K562 (cell line): Measurements from ENCODE around the gene CCDC15. TPM values are rescaled to one million over a fixed set of nuclear protein-coding genes. Genes with fewer than 3 reads are reported as not detected.

Experiments
- CAMTA2 ChIP-seq: fragments of 250-450 bp; sonication (Bioruptor Pico); conservative IDR thresholded peaks from 2 replicates; pipeline ENCODE4 v1.5.1; 2022
- CHD4 ChIP-seq: fragments of 200-600 bp; sonication (generic); IDR thresholded peaks from 3 replicates; pipeline ENCODE4 v1.6.1; 2012; ENCODE audit warnings: low read depth, mild to moderate bottlenecking, mixed read lengths, low read length, inconsistent platforms; ENCODE audit not compliant: insufficient read depth, insufficient replicate concordance, poor library complexity, severe bottlenecking
- ERF ChIP-seq: fragments of 450-650 bp; formaldehyde crosslinking; IDR thresholded peaks from 2 replicates; pipeline ENCODE4 v1.4.0; 2020; ENCODE audit warnings: mild to moderate bottlenecking, mixed read lengths
- ETV1 ChIP-seq: fragments of 450-650 bp; conservative IDR thresholded peaks from 2 replicates; pipeline ENCODE4 v1.6.1; 2016; ENCODE audit warnings: missing genetic modification characterization, control low read depth, low read depth, missing compliant biosample characterization
- ETV5 ChIP-seq: sonication (generic); formaldehyde crosslinking; IDR thresholded peaks from 2 replicates; pipeline ENCODE4 v1.4.0; 2020; ENCODE audit warnings: low read depth, mild to moderate bottlenecking, missing genetic modification reagents
- HDAC1 ChIP-seq, 2 experiments: fragments of 450-650 bp; IDR thresholded peaks; 2 replicates each; pipeline ENCODE4 v1.6.1; 2016 to 2017; ENCODE audit warnings: inconsistent platforms in 1 of 2, mild to moderate bottlenecking in 1 of 2, moderate library complexity in 1 of 2
- HMG20A ChIP-seq: fragments of 450-650 bp; formaldehyde crosslinking; conservative IDR thresholded peaks from 2 replicates; pipeline ENCODE4 v1.4.0; 2020; ENCODE audit warnings: mild to moderate bottlenecking, mixed read lengths
- KDM1A ChIP-seq, 2 experiments: fragments of 450-650 bp; IDR thresholded peaks; 2 replicates each; pipeline ENCODE4 v1.6.1; 2016; ENCODE audit warnings: mild to moderate bottlenecking in 2 of 2
- L3MBTL2 ChIP-seq: fragments of 450-650 bp; IDR thresholded peaks from 2 replicates; pipeline ENCODE4 v1.6.1; 2016; ENCODE audit warnings: mild to moderate bottlenecking, moderate library complexity
- MAFG ChIP-seq: fragments of 450-650 bp; conservative IDR thresholded peaks from 2 replicates; pipeline ENCODE4 v1.6.1; 2016; ENCODE audit warnings: missing genetic modification characterization, missing compliant biosample characterization
- MAZ ChIP-seq, 2 experiments: fragments of 450-650 bp in 1 of 2; sonication (generic) in 1 of 2; formaldehyde crosslinking; IDR thresholded peaks in 1 of 2; conservative IDR thresholded peaks in 1 of 2; 2 replicates each; pipeline versions ENCODE4 v1.4.0 to v1.5.0; 2020; ENCODE audit warnings: mild to moderate bottlenecking in 1 of 2, missing genetic modification reagents in 1 of 2
- MGA ChIP-seq: fragments of 450-650 bp; IDR thresholded peaks from 2 replicates; pipeline ENCODE4 v1.6.1; 2016; ENCODE audit warnings: mild to moderate bottlenecking, moderate library complexity
- MTA3 ChIP-seq: fragments of 450-650 bp; formaldehyde crosslinking; IDR thresholded peaks from 2 replicates; pipeline ENCODE4 v1.6.1; 2017; ENCODE audit warnings: mild to moderate bottlenecking, borderline replicate concordance
- NFE2L1 ChIP-seq: fragments of 450-650 bp; IDR thresholded peaks from 2 replicates; pipeline ENCODE4 v1.6.1; 2016; ENCODE audit warnings: missing genetic modification characterization, low read depth, mild to moderate bottlenecking, missing compliant biosample characterization, moderate library complexity, borderline replicate concordance
- PCBP1 ChIP-seq: fragments of 200-400 bp; formaldehyde crosslinking; IDR thresholded peaks from 2 replicates; pipeline ENCODE4 v1.6.1; 2018; ENCODE audit warnings: mild to moderate bottlenecking, low read depth, low read length; ENCODE audit not compliant: poor library complexity, severe bottlenecking
- TSC22D4 ChIP-seq: fragments of 450-650 bp; IDR thresholded peaks from 2 replicates; pipeline ENCODE4 v1.6.1; 2016; ENCODE audit warnings: missing genetic modification characterization, missing biosample characterization, control low read depth
- ZNF175 ChIP-seq: fragments of 200-800 bp; sonication (Bioruptor generic); IDR thresholded peaks from 2 replicates; pipeline ENCODE4 v1.6.1; 2016; ENCODE audit warnings: low read depth, mild to moderate bottlenecking, missing genetic modification characterization, missing compliant biosample characterization
- ZNF696 ChIP-seq: fragments of 250-450 bp; sonication (Bioruptor Pico); conservative IDR thresholded peaks from 2 replicates; pipeline ENCODE4 v1.4.0; 2020; ENCODE audit warnings: mild to moderate bottlenecking, moderate library complexity
- polyA plus RNA-seq, 8 experiments: library from polyadenylated mRNA; depleted of rRNA in 4 of 8; stranded (reverse) in 5 of 8; unstranded in 3 of 8; fragments of >200 nt; fragmentation: Nextera tagmentation in 2 of 8; fragmentation: Illumina TruSeq in 1 of 8; extraction: Ambion mirVana in 2 of 8; extraction: Trizol in 1 of 8; gene quantifications; 2 replicates each; pipeline versions ENCODE4 v1.2.1 to v1.2.3, GENCODE V29; 2011 to 2014; ENCODE audit warnings: inconsistent platforms in 1 of 8, missing spikeins in 1 of 8
- total RNA-seq, 7 experiments: library from RNA; depleted of rRNA in 6 of 7; stranded (reverse); fragments of >200 nt in 6 of 7; fragmentation: Illumina TruSeq in 2 of 7; extraction: Trizol in 2 of 7; gene quantifications; 2 replicates each; pipeline versions ENCODE4 v1.2.1 to v1.2.3, GENCODE V29; 2011 to 2021; ENCODE audit warnings: low replicate concordance in 1 of 7

CCDC15 gene
- total and polyA plus RNA-seq, 9 of the 15 experiments (the other 6 are each of a cell fraction or from before 2014, with no cell fraction given) = 1.9 to 9.2 (median 3.9) TPM

GRCh38 chr11:125075900-125076317 lies 121.9 kb downstream of the CCDC15 start (continued):
- TF ChIP-seq MTA3 (no peak), ETV1 (0 out of 2 replicates have a peak, but pooled peaks have one; percentile 14), MGA (peak; percentile 57; the same call in 1 of the 2 replicates), ERF (CRISPR knock-in tag) (0 out of 2 replicates have a peak, but pooled peaks have one; percentile 21), HMG20A (CRISPR knock-in tag) (no peak), ZNF175 (CRISPR knock-in tag) (0 out of 2 replicates have a peak, but pooled peaks have one; percentile 29), HDAC1 (IDR thresholded peaks at IDR 0.05) (no peak), ETV5 (no peak), CHD4 (no peak), NFE2L1 (tag) (peak; percentile 26; the same call in 1 of the 2 replicates), TSC22D4 (tag) (no peak), MAFG (peak; percentile 67), CAMTA2 (no peak), PCBP1 (no peak), KDM1A (IDR thresholded peaks at IDR 0.05) (no peak), MAZ (CRISPR knock-in tag; conservative IDR thresholded peaks at IDR 0.05 in 1 of 2, IDR thresholded peaks at IDR 0.05 in 1 of 2) (no peak), L3MBTL2 (peak; percentile 71), ZNF696 (no peak)
